Adrenal gland (tissue), 5 donors: ENCODE results near the gene SAMD1.

Experiments used
- CTCF ChIP-seq, 6 experiments: fragments of 450-650 bp in 4 of 6; fragments of 200-600 bp in 2 of 6; sonication (generic) in 1 of 6; IDR thresholded peaks; 1 replicate in 5 of 6; 2 replicates in 1 of 6; pipeline versions ENCODE4 v1.5.1 to v1.8.0; 2016 to 2021; ENCODE audit warnings: antibody characterized with exemption in 6 of 6, mild to moderate bottlenecking in 2 of 6, moderate library complexity in 1 of 6
- POLR2A ChIP-seq, 2 donors: fragments of 450-650 bp; IDR thresholded peaks; one replicate each; pipeline ENCODE4 v1.6.1; 2017; ENCODE audit warnings: antibody characterized with exemption in 2 of 2, mild to moderate bottlenecking in 2 of 2, moderate library complexity in 1 of 2
- donor health status: DM: no; HTN: no; CAD: no.

DNA sequence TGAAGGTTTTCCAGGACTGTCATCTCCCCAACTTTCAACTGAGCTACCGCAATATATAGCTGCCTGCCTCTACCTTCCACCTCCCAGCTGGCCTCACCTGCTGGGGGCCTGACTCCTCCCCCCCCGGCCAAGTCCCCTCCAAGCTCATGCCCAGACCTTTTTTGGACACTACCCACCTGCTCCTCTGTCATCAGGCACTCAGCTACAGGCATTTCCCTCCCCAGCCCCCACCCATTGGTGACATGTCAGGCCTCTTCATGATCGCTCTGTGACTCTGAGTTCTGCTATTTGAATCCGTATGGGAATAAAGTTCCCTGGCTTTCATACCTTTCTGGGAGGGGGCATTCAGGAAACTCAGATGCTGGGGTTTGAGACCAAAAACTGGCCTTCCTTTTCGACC is 25.2 kb upstream of the SAMD1 start:
- TF ChIP-seq CTCF (IDR thresholded peaks at IDR 0.05) (no peak), POLR2A (IDR thresholded peaks at IDR 0.05) (no peak)
